GM18526 (cell line): ENCODE data around the gene ESM1.

ENCODE experiments used
- POLR2A ChIP-seq: IDR thresholded peaks from 3 replicates; pipeline ENCODE4 v1.6.1; 2011; ENCODE audit not compliant: insufficient read length; ENCODE audit errors: extremely low read depth

The ESM1 gene

GRCh38 chr5:54942064-54942778 is 43.2 kb downstream of the ESM1 start:
- TF ChIP-seq POLR2A = no peak

GRCh38 chr5:54936201-54936600 is 49.2 kb downstream of the ESM1 start:
- TF ChIP-seq POLR2A = no peak

GRCh38 chr5:54932789-54933188 is 52.6 kb downstream of the ESM1 start:
- no peak for TF ChIP-seq POLR2A

GRCh38 chr5:54930736-54931135 is 54.7 kb downstream of the ESM1 start:
- TF ChIP-seq POLR2A = no peak
